IPS DF 19.7 (cell line): ENCODE data around the gene ZNF385C.

Experiments
- DNase-seq: peaks from one replicate; pipeline ENCODE4 v3.0.0-alpha.2; 2013; ENCODE audit warnings: low read depth, low spot score

ZNF385C gene

GRCh38 chr17:41988418-41988817 lies 109.9 kb downstream of the ZNF385C start:
- no peak for DNase-seq

GRCh38 chr17:41987642-41988041 lies 110.6 kb downstream of the ZNF385C start:
- no peak for DNase-seq

- DNase-seq = no peak
These were observed 111.6 kb downstream of the ZNF385C start for GRCh38 chr17:41986634-41987033.

GRCh38 chr17:41985919-41986318 lies 112.4 kb downstream of the ZNF385C start:
- DNase-seq = no peak

- DNase-seq = no peak
These were observed 113.8 kb downstream of the ZNF385C start for GRCh38 chr17:41984454-41984853.

- no peak for DNase-seq
These were observed 116.1 kb downstream of the ZNF385C start for GRCh38 chr17:41982026-41982760.

- DNase-seq = no peak
These were observed 120.3 kb downstream of the ZNF385C start for GRCh38 chr17:41977991-41978390.

- DNase-seq = no peak
These were observed 122.0 kb downstream of the ZNF385C start for GRCh38 chr17:41976142-41976768.
